ENCODE data around the gene SLC4A1. TPM values are rescaled to one million over a fixed set of nuclear protein-coding genes. Genes with fewer than 3 reads are reported as not detected.

The SLC4A1 gene
- total and polyA plus RNA-seq, 3 donors from 2014 or later, result 0.12 to 0.71 (median 0.37) TPM

GRCh38 chr17:44203731-44204440 lies 64.0 kb downstream of the SLC4A1 start:
- intact Hi-C loops (cut with DNase I; ENCODE audit: low total_unique reads), result no loop called here
- no peaks in the 10 kb centered on the region for H3K9me3 ChIP-seq
- no peaks in the 10 kb centered on the region for H3K27me3 ChIP-seq
- no peak overlapping the region for H3K4me3 ChIP-seq
- no peaks in the 10 kb centered on the region for H3K4me1 ChIP-seq
- WGBS, 2 donors, result 66 to 69% methylated on average over 9 of the region's 9 CpGs
- TF ChIP-seq POLR2A (IDR thresholded peaks at IDR 0.05) (no peak), CTCF (IDR thresholded peaks at IDR 0.05) (peak; percentile 29 to 53 (median 50))
- H3K27ac ChIP-seq, result no peak overlapping the region
- peaks cover 5% of the 10 kb centered on the region for H3K36me3 ChIP-seq (ENCODE audit: low read depth, missing control alignments)
- DNase-seq, result no peak

- Histone ChIP-seq H3K27ac (no peak overlapping the region), H3K27me3 (no peaks in the 10 kb centered on the region), H3K4me1 (peaks cover 11% of the 10 kb centered on the region), H3K36me3 (ENCODE audit: low read depth, missing control alignments) (no peaks in the 10 kb centered on the region), H3K4me3 (no peak overlapping the region), H3K9me3 (no peaks in the 10 kb centered on the region)
- DNase-seq, result no peak
- intact Hi-C loops (cut with DNase I; ENCODE audit: low total_unique reads), result no loop called here
- WGBS, 2 donors, result 79 to 94% methylated on average over 4 of the region's 4 CpGs
- TF ChIP-seq POLR2A (IDR thresholded peaks at IDR 0.05) (no peak), CTCF (IDR thresholded peaks at IDR 0.05) (no peak)
These were observed 65.2 kb downstream of the SLC4A1 start for GRCh38 chr17:44202756-44203155.

GRCh38 chr17:44200478-44201155 lies 67.3 kb downstream of the SLC4A1 start:
- H3K27me3 ChIP-seq, result no peaks in the 10 kb centered on the region
- TF ChIP-seq POLR2A (IDR thresholded peaks at IDR 0.05), result no peak
- no peaks in the 10 kb centered on the region for H3K9me3 ChIP-seq
- H3K27ac ChIP-seq, result peak overlapping the region; percentile 97 to 100
- DNase-seq, result peak; percentile 41
- 3 to 5% methylated on average over 21 to 36 of the region's 36 CpGs for WGBS, 2 donors
- H3K4me1 ChIP-seq, result peaks cover 16% of the 10 kb centered on the region
- H3K4me3 ChIP-seq, result peak overlapping the region; percentile 94 to 100
- no peaks in the 10 kb centered on the region for H3K36me3 ChIP-seq (ENCODE audit: low read depth, missing control alignments)
- intact Hi-C loops (cut with DNase I; ENCODE audit: low total_unique reads), result no loop called here

- H3K9me3 ChIP-seq, result no peaks in the 10 kb centered on the region
- no peaks in the 10 kb centered on the region for H3K27me3 ChIP-seq
- no peaks in the 10 kb centered on the region for H3K36me3 ChIP-seq (ENCODE audit: low read depth, missing control alignments)
- TF ChIP-seq CTCF (IDR thresholded peaks at IDR 0.05), result no peak
- H3K4me3 ChIP-seq, result peak within 1 kb of the TSS; percentile 94 to 100
- H3K27ac ChIP-seq, result peak within 1 kb of the TSS; percentile 97 to 100
- DNase-seq, result peak; percentile 99
- 0 to 1% methylated on average over 48 to 100 of the region's 126 CpGs for WGBS, 2 donors
- intact Hi-C loops (cut with DNase I; ENCODE audit: low total_unique reads), result no loop called here
- H3K4me1 ChIP-seq, result peaks cover 16% of the 10 kb centered on the region
These were observed 68.1 kb downstream of the SLC4A1 start, which contains the start of gene ATXN7L3 for GRCh38 chr17:44199553-44200477. Gene ATXN7L3 (minus strand): TSS chr17:44199884. CDS start chr17:44198070, 1,814 bp downstream.

Measured in testis (tissue), 3 donors.